Kidney (tissue), 14 donors: Measurements from ENCODE around the gene PPP1R13L. TPM values are rescaled to one million over a fixed set of nuclear protein-coding genes. Genes with fewer than 3 reads are reported as not detected.

Experiments
- DNase-seq, 5 donors: peaks; one replicate each; pipeline ENCODE4 v3.0.0-alpha.2; 2013 to 2020
- FAIRE-seq: peaks from 2 replicates; lab custom pipeline; 2012; peaks lifted over from hg19 to GRCh38; lab: Jason Lieb, UNC
- H3K27ac ChIP-seq, 2 donors: one replicate each; pipeline ENCODE4 v1.7.0; 2013; ENCODE audit warnings: low read depth in 2 of 2, low read length in 2 of 2, inconsistent platforms in 1 of 2
- H3K27me3 ChIP-seq: one replicate; pipeline ENCODE4 v1.7.1; 2013; ENCODE audit warnings: low read length, inconsistent platforms; ENCODE audit not compliant: control insufficient read depth, insufficient read depth
- H3K36me3 ChIP-seq, 3 donors: one replicate each; pipeline versions ENCODE4 v1.7.0 to v1.7.1; 2013; ENCODE audit warnings: low read length in 3 of 3, control low read depth in 1 of 3, inconsistent platforms in 1 of 3; ENCODE audit not compliant: insufficient read depth in 3 of 3, control insufficient read depth in 2 of 3
- H3K4me1 ChIP-seq, 3 donors: one replicate each; pipeline versions ENCODE4 v1.7.0 to v1.7.1; 2013; ENCODE audit warnings: low read length in 3 of 3, inconsistent platforms in 1 of 3, low read depth in 1 of 3; ENCODE audit not compliant: control insufficient read depth in 2 of 3, insufficient read depth in 2 of 3
- H3K4me3 ChIP-seq, 3 donors: one replicate each; pipeline versions ENCODE4 v1.7.0 to v1.8.1; 2013; ENCODE audit warnings: low read length in 3 of 3, control low read depth in 1 of 3, inconsistent platforms in 1 of 3
- H3K9ac ChIP-seq, 3 donors: one replicate each; pipeline versions ENCODE4 v1.7.0 to v1.7.1; 2013; ENCODE audit warnings: low read length in 3 of 3, control low read depth in 1 of 3, inconsistent platforms in 1 of 3
- H3K9me3 ChIP-seq, 3 donors: one replicate each; pipeline versions ENCODE4 v1.7.0 to v1.7.1; 2013; ENCODE audit warnings: low read length in 3 of 3, control low read depth in 1 of 3, inconsistent platforms in 1 of 3; ENCODE audit not compliant: control insufficient read depth in 2 of 3, insufficient read depth in 1 of 3
- CTCF ChIP-seq: IDR thresholded peaks from 3 replicates; pipeline ENCODE4 v1.5.1; 2012; ENCODE audit warnings: mild to moderate bottlenecking, moderate library complexity, borderline replicate concordance; ENCODE audit not compliant: insufficient read depth; ENCODE audit errors: extremely low read depth
- intact Hi-C: fragments of 100-400 bp; cut with DNase I; formaldehyde crosslinking; loops from one replicate; pipeline ENCODE4 v1.11.1; 2022
- polyA plus RNA-seq: library from polyadenylated mRNA; stranded (reverse); fragments of 350-450 nt; fragmentation: Illumina TruSeq; extraction: RNeasy Lipid Tissue Mini Kit (QIAGEN cat#74804); gene quantifications from one replicate; pipeline ENCODE4 v1.2.3, GENCODE V29; 2014; ENCODE audit warnings: low read depth, low replicate concordance; ENCODE audit not compliant: insufficient read depth
- total RNA-seq: library from RNA; stranded (reverse); fragmentation: NEBNext Ultra II Directional; extraction: Animal tissue kit (Norgen Biotek cat#: 25700); gene quantifications from one replicate; pipeline ENCODE4 v1.2.1, GENCODE V29; 2021
- donor health status: control.
- donor health status: control.
- donor health status: control.
- donor health status: control.
- donor health status: control.
- donor health status: DM: yes; HTN: yes; CAD: no.
- donor health status: Normal renal cell carcinoma (clear cell type).

PPP1R13L gene
- total and polyA plus RNA-seq, 2 donors from 2014 or later, result 21.4 to 32.4 TPM

GRCh38 chr19:45347570-45348366 lies 57.1 kb downstream of the PPP1R13L start:
- FAIRE-seq, result no peak
- intact Hi-C loops, result no loop called here
- DNase-seq, result no peak
- Histone ChIP-seq H3K9me3 (no peaks in the 10 kb centered on the region), H3K36me3 (no peaks in the 10 kb centered on the region), H3K27ac (no peak overlapping the region), H3K4me3 (no peak overlapping the region), H3K4me1 (no peaks in the 10 kb centered on the region), H3K9ac (no peak overlapping the region), H3K27me3 (no peaks in the 10 kb centered on the region)
- no peak for TF ChIP-seq CTCF

- Histone ChIP-seq H3K27ac (no peak overlapping the region), H3K36me3 (no peaks in the 10 kb centered on the region), H3K4me3 (no peak overlapping the region), H3K4me1 (no peaks in the 10 kb centered on the region), H3K27me3 (no peaks in the 10 kb centered on the region), H3K9me3 (no peaks in the 10 kb centered on the region), H3K9ac (no peak overlapping the region)
- FAIRE-seq (no peak), DNase-seq (peak in 2 of 5 donors; percentile 23 to 25)
- intact Hi-C loops, result no loop called here
- no peak for TF ChIP-seq CTCF
These were observed 58.4 kb downstream of the PPP1R13L start for GRCh38 chr19:45346449-45346848.

GRCh38 chr19:45345506-45345860 lies 59.4 kb downstream of the PPP1R13L start:
- TF ChIP-seq CTCF, result no peak
- Histone ChIP-seq H3K4me3 (no peak overlapping the region), H3K27ac (no peak overlapping the region), H3K36me3 (no peaks in the 10 kb centered on the region), H3K4me1 (peaks cover 0 to under 1% (median 0%) of the 10 kb centered on the region in 3 donors), H3K9me3 (no peaks in the 10 kb centered on the region), H3K9ac (no peak overlapping the region), H3K27me3 (peaks cover 3% of the 10 kb centered on the region)
- FAIRE-seq, result no peak
- intact Hi-C loops, result no loop called here
- DNase-seq, result no peak
